HepG2 (cell line): ENCODE results near the gene C20orf96. TPM values are rescaled to one million over a fixed set of nuclear protein-coding genes. Genes with fewer than 3 reads are reported as not detected.

Experiments used
- ATAC-seq: fragments of 200-7000 bp; cut with Tn5 transposase; 3 replicates; pipeline ENCODE4 v1.9.1; 2020; ENCODE audit warnings: mild to moderate bottlenecking, moderate library complexity
- BruUV-seq: library from RNA; stranded (reverse); fragments of 400-500 nt; replicated peaks from 2 replicates; lab custom pipeline; 2021; lab: Mats Ljungman, UMichigan
- CTCF ChIA-PET: fragments of 300-600 bp; formaldehyde crosslinking; extraction: SDS; loops from one replicate; lab custom pipeline; 2021; ENCODE audit warnings: low total read pairs, inconsistent platforms, low intra/inter-chr PET ratio; lab: Yijun Ruan, JAX
- POLR2A ChIA-PET: fragments of 350-600 bp; sonication (Branson Sonifier 250); formaldehyde crosslinking; loops from one replicate; lab custom pipeline; 2020; ENCODE audit warnings: antibody characterized with exemption, inconsistent platforms; lab: Yijun Ruan, JAX
- DNase-seq: peaks from one replicate; pipeline ENCODE4 v3.0.0-alpha.2; 2015; ENCODE audit warnings: low spot score
- FAIRE-seq: peaks from 3 replicates; lab custom pipeline; 2011; peaks lifted over from hg19 to GRCh38; lab: Jason Lieb, UNC
- H2AFZ ChIP-seq: one replicate; pipeline ENCODE4 v1.6.1; 2011; ENCODE audit warnings: low read length, inconsistent platforms
- H3K27ac ChIP-seq: fragments of 300-600 bp; 3 replicates; pipeline ENCODE4 v1.8.0; 2011; ENCODE audit warnings: mixed run types, mild to moderate bottlenecking, mixed read lengths, low read length, inconsistent platforms; ENCODE audit not compliant: insufficient read depth; ENCODE audit errors: extremely low read length
- H3K27me3 ChIP-seq, 2 experiments: fragments of 200-600 bp in 1 of 2; 2 replicates in 1 of 2; 3 replicates in 1 of 2; pipeline versions ENCODE4 v1.6.0 to v1.8.0; 2011; ENCODE audit warnings: low read length in 2 of 2, mild to moderate bottlenecking in 2 of 2, moderate library complexity in 2 of 2, inconsistent platforms in 1 of 2; ENCODE audit not compliant: insufficient read depth in 2 of 2, control insufficient read depth in 1 of 2
- H3K36me3 ChIP-seq, 2 experiments: fragments of 200-600 bp in 1 of 2; replicated peaks in 1 of 2; 2 replicates in 1 of 2; 3 replicates in 1 of 2; pipeline versions ENCODE4 v1.5.1 to v1.8.0; 2011; ENCODE audit warnings: low read length in 2 of 2, inconsistent platforms in 1 of 2; ENCODE audit not compliant: insufficient read depth in 2 of 2, control insufficient read depth in 1 of 2
- H3K4me1 ChIP-seq: 2 replicates; pipeline ENCODE4 v1.5.1; 2012; ENCODE audit warnings: low read length, inconsistent platforms; ENCODE audit not compliant: insufficient read depth
- H3K4me2 ChIP-seq: 2 replicates; pipeline ENCODE4 v1.6.0; 2011; ENCODE audit warnings: low read depth, low read length, inconsistent platforms
- H3K4me3 ChIP-seq, 3 experiments: fragments of 200-600 bp in 1 of 3; sonication (generic), shearing (Covaris generic) in 1 of 3; replicated peaks in 1 of 3; 2 replicates each; pipeline ENCODE4 v1.5.1; 2011 to 2016; ENCODE audit warnings: low read length in 3 of 3, inconsistent platforms in 2 of 3, low read depth in 2 of 3, mild to moderate bottlenecking in 2 of 3, control low read depth in 1 of 3, mixed read lengths in 1 of 3; ENCODE audit not compliant: insufficient read depth in 1 of 3
- H3K79me2 ChIP-seq: one replicate; pipeline ENCODE4 v1.6.1; 2011; ENCODE audit warnings: low read length, inconsistent platforms; ENCODE audit not compliant: insufficient read depth
- H3K9ac ChIP-seq: 2 replicates; pipeline ENCODE4 v1.6.0; 2011; ENCODE audit warnings: mild to moderate bottlenecking, low read depth, low read length, inconsistent platforms; ENCODE audit not compliant: insufficient read depth
- H3K9me3 ChIP-seq: 2 replicates; pipeline ENCODE4 v1.5.1; 2012; ENCODE audit warnings: mild to moderate bottlenecking, low read length
- H4K20me1 ChIP-seq: 2 replicates; pipeline ENCODE4 v1.6.0; 2011; ENCODE audit warnings: inconsistent platforms, mild to moderate bottlenecking, low read length, moderate library complexity; ENCODE audit not compliant: insufficient read depth
- CBX1 ChIP-seq: IDR thresholded peaks from one replicate; pipeline ENCODE4 v1.6.1; 2016; ENCODE audit warnings: antibody characterized with exemption, low read depth
- DPF2 ChIP-seq: sonication (generic); formaldehyde crosslinking; IDR thresholded peaks from 2 replicates; pipeline ENCODE4 v1.4.0; 2020; ENCODE audit warnings: mild to moderate bottlenecking, low read depth, missing genetic modification reagents, borderline replicate concordance
- FOSL1 ChIP-seq: sonication (generic); formaldehyde crosslinking; IDR thresholded peaks from 2 replicates; pipeline ENCODE4 v1.9.0; 2021; ENCODE audit warnings: missing genetic modification reagents, borderline replicate concordance
- HNRNPK ChIP-seq: fragments of 200-400 bp; formaldehyde crosslinking; IDR thresholded peaks from 2 replicates; pipeline ENCODE4 v1.6.1; 2018; ENCODE audit warnings: low read length, low read depth, moderate library complexity, mild to moderate bottlenecking; ENCODE audit not compliant: poor library complexity, severe bottlenecking
- MED1 ChIP-seq: sonication (generic); formaldehyde crosslinking; IDR thresholded peaks from 2 replicates; pipeline ENCODE4 v1.4.0; 2020; ENCODE audit warnings: missing genetic modification reagents
- MLLT10 ChIP-seq: sonication (generic); formaldehyde crosslinking; IDR thresholded peaks from 2 replicates; pipeline ENCODE4 v1.4.0; 2020; ENCODE audit warnings: missing genetic modification reagents
- RBM39 ChIP-seq: fragments of 200-400 bp; formaldehyde crosslinking; IDR thresholded peaks from one replicate; pipeline ENCODE4 v1.6.1; 2018; ENCODE audit warnings: antibody characterized with exemption, mild to moderate bottlenecking, low read depth, low read length; ENCODE audit not compliant: poor library complexity, severe bottlenecking
- ZNF121 ChIP-seq: sonication (generic); formaldehyde crosslinking; IDR thresholded peaks from 2 replicates; pipeline ENCODE4 v1.5.0; 2020; ENCODE audit warnings: mild to moderate bottlenecking, missing genetic modification reagents
- WGBS: methylation state at CpG from one replicate; pipeline ENCODE4 v1.1.6; 2017; ENCODE audit warnings: low lambda C conversion rate; 5-methylcytosine and 5-hydroxymethylcytosine counted together
- in situ Hi-C: cut with HindIII; loops from 2 replicates; pipeline ENCODE4 v1.10.0; 2017; ENCODE audit warnings: low pct_unique_long_range_greater_than_20kb; ENCODE audit not compliant: extremely low pct_ligation_motif_present
- intact Hi-C: fragments of 100-400 bp; cut with micrococcal nuclease; formaldehyde crosslinking; loops from one replicate; pipeline ENCODE4 v1.10.0; 2022; ENCODE audit not compliant: unreplicated experiment
- polyA plus RNA-seq, 8 experiments: library from polyadenylated mRNA; depleted of rRNA in 3 of 8; stranded (reverse) in 7 of 8; unstranded in 1 of 8; fragments of >200 nt; fragmentation: Illumina TruSeq in 4 of 8; extraction: Trizol in 4 of 8; gene quantifications; 2 replicates each; pipeline versions ENCODE4 v1.2.1 to v1.2.3, GENCODE V29; 2011 to 2016; ENCODE audit warnings: low read depth in 4 of 8, missing spikeins in 1 of 8, mixed read lengths in 1 of 8; ENCODE audit not compliant: insufficient read depth in 1 of 8
- total RNA-seq, 5 experiments: library from RNA; depleted of rRNA; stranded (reverse); fragments of >200 nt; fragmentation: Illumina TruSeq; extraction: Trizol; gene quantifications; 2 replicates each; pipeline ENCODE4 v1.2.3, GENCODE V29; 2016; ENCODE audit warnings: low read depth in 1 of 5

The C20orf96 gene
- total and polyA plus RNA-seq, 2 of the 13 experiments (the other 11 are each of a cell fraction or from before 2014, with no cell fraction given): 3.8 to 20.6 TPM

DNA sequence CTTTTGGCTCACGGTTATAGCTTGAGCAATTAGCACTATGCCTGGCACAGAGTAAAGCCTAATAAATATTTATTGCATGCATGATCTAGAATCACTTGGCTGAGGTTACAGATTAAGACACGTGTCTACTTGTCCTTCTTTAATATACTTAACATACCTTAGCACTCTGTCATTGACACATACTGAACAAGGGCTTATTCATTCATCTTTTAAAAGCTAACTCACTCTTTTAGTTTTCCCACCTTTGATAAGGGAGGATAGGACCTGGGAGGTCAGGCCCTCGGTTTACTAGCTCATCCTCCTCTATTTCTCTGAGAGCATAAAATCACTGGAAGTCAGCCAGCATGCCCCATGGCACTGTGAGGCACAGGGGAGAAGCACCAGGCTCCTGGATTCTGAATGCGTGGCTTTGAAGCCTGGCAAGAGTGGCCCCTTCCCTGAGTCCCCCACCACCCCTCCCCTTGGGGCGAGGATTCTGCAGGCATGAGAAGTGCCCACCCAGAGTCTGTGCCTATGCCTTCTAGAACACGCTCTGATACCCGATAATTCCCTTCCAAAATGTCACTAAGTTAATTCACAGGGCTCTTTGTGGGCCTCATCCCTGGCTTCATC lies 18.0 kb upstream of the C20orf96 start:
- Histone ChIP-seq H3K27ac (no peak overlapping the region), H2AFZ (no peak overlapping the region), H4K20me1 (no peaks in the 10 kb centered on the region), H3K4me3 (no peak overlapping the region), H3K36me3 (no peaks in the 10 kb centered on the region), H3K4me1 (peaks cover 45% of the 10 kb centered on the region), H3K79me2 (no peaks in the 10 kb centered on the region), H3K9ac (no peak overlapping the region), H3K27me3 (no peaks in the 10 kb centered on the region; a peak in 1 of 5 replicates), H3K9me3 (no peaks in the 10 kb centered on the region), H3K4me2 (0 out of 2 replicates have a peak overlapping the region, but pooled peaks have one; percentile 93)
- WGBS: 22% methylated on average over 6 of the region's 7 CpGs
- DNase-seq (no peak), ATAC-seq (no peak), FAIRE-seq (no peak)
- intact Hi-C loops (no loop called here), in situ Hi-C loops (no loop called here)
- ChIA-PET CTCF (no interaction called here), POLR2A (interaction anchor here (1.2 to 3.8 kb wide), 4 partner anchors 9 to 32 kb away, joined by 3 to 56 read pairs (median 25); partner anchors contain the start of genes SOX12 and ZCCHC3)
- no peak for TF ChIP-seq MLLT10 (CRISPR knock-in tag)
- no peak for TF ChIP-seq HNRNPK
- no peak for TF ChIP-seq CBX1
- TF ChIP-seq RBM39: no peak
- no peak for TF ChIP-seq DPF2 (CRISPR knock-in tag)
- TF ChIP-seq MED1: no peak
- BruUV-seq: no TSS peak

- intact Hi-C loops: no loop called here
- ChIA-PET CTCF (no interaction called here), POLR2A (interaction anchor here (1.3 kb wide), 1 partner anchor 18 kb away, joined by 4 read pairs; no protein-coding TSS in a partner anchor)
- DNase-seq (no peak), ATAC-seq (no peak), FAIRE-seq (no peak)
- WGBS: 31% methylated on average over 11 of the region's 11 CpGs
- H3K4me2 ChIP-seq: no peak overlapping the region
- H3K4me3 ChIP-seq: no peak overlapping the region
- H3K79me2 ChIP-seq: peaks cover 6% of the 10 kb centered on the region
- no peak overlapping the region for H2AFZ ChIP-seq
- H4K20me1 ChIP-seq: peaks cover 2% of the 10 kb centered on the region
- H3K27ac ChIP-seq: no peak overlapping the region
- in situ Hi-C loops: no loop called here
- H3K36me3 ChIP-seq: no peaks in the 10 kb centered on the region
- H3K9ac ChIP-seq: no peak overlapping the region
- H3K4me1 ChIP-seq: peaks cover 49% of the 10 kb centered on the region
- no peaks in the 10 kb centered on the region for H3K9me3 ChIP-seq
- no TSS peak for BruUV-seq
- H3K27me3 ChIP-seq: no peaks in the 10 kb centered on the region; a peak in 1 of 5 replicates
- TF ChIP-seq ZNF121 (CRISPR knock-in tag) (peak; percentile 72), FOSL1 (no peak)
Observed at GRCh38 chr20:305745-306144, 15.2 kb upstream of the C20orf96 start.
